HG02571 (cell line): Measurements from ENCODE around the gene CNTNAP2.

ENCODE experiments used
- ATAC-seq: cut with Tn5 transposase; IDR thresholded peaks from one replicate; pipeline ENCODE4 v1.9.1; 2021; ENCODE audit warnings: mild to moderate bottlenecking, moderate library complexity; ENCODE audit not compliant: unreplicated experiment

The CNTNAP2 gene

GRCh38 chr7:147869456-147869855, 1752.9 kb downstream of the CNTNAP2 start:
- no peak for ATAC-seq

GRCh38 chr7:147878912-147879661, 1762.5 kb downstream of the CNTNAP2 start:
- no peak for ATAC-seq

- no peak for ATAC-seq
These were observed 1769.3 kb downstream of the CNTNAP2 start for GRCh38 chr7:147885869-147886268.

GRCh38 chr7:147894271-147894670, 1777.7 kb downstream of the CNTNAP2 start:
- ATAC-seq, result no peak

- no peak for ATAC-seq
These were observed 1779.5 kb downstream of the CNTNAP2 start for GRCh38 chr7:147896121-147896520.

- ATAC-seq, result no peak
These were observed 1787.1 kb downstream of the CNTNAP2 start for GRCh38 chr7:147903536-147904218.

GRCh38 chr7:147904219-147904576, 1787.6 kb downstream of the CNTNAP2 start:
- no peak for ATAC-seq

- no peak for ATAC-seq
These were observed 1793.0 kb downstream of the CNTNAP2 start for GRCh38 chr7:147909431-147910148.

- ATAC-seq, result no peak
These were observed 1794.6 kb downstream of the CNTNAP2 start for GRCh38 chr7:147911201-147911601.

- ATAC-seq, result no peak
These were observed 1795.7 kb downstream of the CNTNAP2 start for GRCh38 chr7:147912291-147912690.

- ATAC-seq, result no peak
These were observed 1796.5 kb downstream of the CNTNAP2 start for GRCh38 chr7:147912946-147913638.

GRCh38 chr7:147915781-147916180, 1799.2 kb downstream of the CNTNAP2 start:
- no peak for ATAC-seq

GRCh38 chr7:147916573-147916972, 1800.0 kb downstream of the CNTNAP2 start:
- no peak for ATAC-seq

- no peak for ATAC-seq
These were observed 1807.2 kb downstream of the CNTNAP2 start for GRCh38 chr7:147923841-147924240.

- no peak for ATAC-seq
These were observed 1820.8 kb downstream of the CNTNAP2 start for GRCh38 chr7:147937428-147937827.

GRCh38 chr7:147941381-147941780, 1824.8 kb downstream of the CNTNAP2 start:
- ATAC-seq, result no peak

GRCh38 chr7:147944321-147944720, 1827.7 kb downstream of the CNTNAP2 start:
- ATAC-seq, result no peak

- ATAC-seq, result no peak
These were observed 1836.3 kb downstream of the CNTNAP2 start for GRCh38 chr7:147952918-147953317.

GRCh38 chr7:147968046-147968610, 1851.5 kb downstream of the CNTNAP2 start:
- no peak for ATAC-seq

- ATAC-seq, result no peak
These were observed 1855.1 kb downstream of the CNTNAP2 start for GRCh38 chr7:147971606-147972110.

- no peak for ATAC-seq
These were observed 1861.6 kb downstream of the CNTNAP2 start for GRCh38 chr7:147978201-147978600.
